Ovary (tissue), 9 donors: ENCODE measurements around the gene SBF2. TPM values are rescaled to one million over a fixed set of nuclear protein-coding genes. Genes with fewer than 3 reads are reported as not detected.

Experiments
- DNase-seq, 5 donors: peaks; one replicate each; pipeline ENCODE4 v3.0.0-alpha.2; 2019 to 2020
- H3K27ac ChIP-seq, 2 donors: fragments of 200-600 bp; one replicate each; pipeline versions ENCODE4 v1.5.1 to v1.8.0; 2019 to 2022
- H3K27me3 ChIP-seq: fragments of 200-600 bp; one replicate; pipeline ENCODE4 v1.8.0; 2022
- H3K36me3 ChIP-seq: fragments of 200-600 bp; sonication (generic); one replicate; pipeline ENCODE4 v1.5.1; 2019
- H3K4me1 ChIP-seq: one replicate; pipeline ENCODE4 v1.8.1; 2013; ENCODE audit warnings: mild to moderate bottlenecking, moderate library complexity; ENCODE audit not compliant: insufficient read depth
- H3K4me3 ChIP-seq: fragments of 200-600 bp; sonication (generic); one replicate; pipeline ENCODE4 v1.5.1; 2017
- H3K9me3 ChIP-seq, 2 donors: fragments of 200-600 bp in 1 of 2; sonication (generic) in 1 of 2; one replicate each; pipeline versions ENCODE4 v1.5.1 to v1.8.1; 2013 to 2019; ENCODE audit warnings: mild to moderate bottlenecking in 1 of 2, moderate library complexity in 1 of 2
- EP300 ChIP-seq: sonication (generic); formaldehyde crosslinking; IDR thresholded peaks from one replicate; pipeline ENCODE4 v1.6.1; 2017; ENCODE audit warnings: antibody characterized with exemption
- POLR2A ChIP-seq: fragments of 450-650 bp; IDR thresholded peaks from one replicate; pipeline ENCODE4 v1.6.1; 2017; ENCODE audit warnings: antibody characterized with exemption, mild to moderate bottlenecking, moderate library complexity
- WGBS, 3 donors: extraction: QIAGEN DNeasy Blood & Tissue Kit in 1 of 3; methylation state at CpG; one replicate each; pipeline versions ENCODE4 v1.1.5 to v1.1.7; 2013 to 2017; 5-methylcytosine and 5-hydroxymethylcytosine counted together
- intact Hi-C, 4 donors: fragments of 100-400 bp; cut with DNase I; formaldehyde crosslinking; loops; one replicate each; pipeline versions ENCODE4 v1.11.0 to v1.15.1; 2022 to 2023
- polyA plus RNA-seq, 2 donors: library from polyadenylated mRNA; stranded (reverse); fragments of 200-250 nt in 1 of 2; fragments of 350-450 nt in 1 of 2; fragmentation: Illumina TruSeq in 1 of 2; extraction: RNeasy Lipid Tissue Mini Kit (QIAGEN cat#74804) in 1 of 2; gene quantifications; one replicate each; pipeline ENCODE4 v1.2.3, GENCODE V29; 2013 to 2014
- total RNA-seq, 7 donors: library from RNA; depleted of rRNA in 2 of 7; stranded (reverse); fragments of >200 nt in 2 of 7; fragmentation: NEBNext Ultra II Directional in 3 of 7; extraction: Animal tissue kit (Norgen Biotek cat#: 25700) in 3 of 7; gene quantifications; one replicate each; pipeline versions ENCODE4 v1.1.0 to v1.2.4, GENCODE V29; 2016 to 2023
- TF ChIP-seq, protein P1 (sequence below), 3 donors: fragments of 450-650 bp in 2 of 3; fragments of 200-600 bp in 1 of 3; IDR thresholded peaks; one replicate each; pipeline versions ENCODE4 v1.5.1 to v1.8.0; 2016 to 2022; ENCODE audit warnings: antibody characterized with exemption in 3 of 3, mild to moderate bottlenecking in 1 of 3
- donor health status: DM: no; HTN: no; CAD: no; lungs with moderate emphysema.
- donor health status: DM: no; HTN: no; CAD: no.
- donor health status: Bipolar disorder and iron deficiency.
- donor health status: DM: yes; HTN: yes; CAD: no.
- donor health status: DM: no; HTN: no; CAD: no.
- donor health status: DM: yes; HTN: yes; CAD: no.

The SBF2 gene
- total and polyA plus RNA-seq, 9 donors = 27.4 to 77.5 (median 50.8) TPM

DNA sequence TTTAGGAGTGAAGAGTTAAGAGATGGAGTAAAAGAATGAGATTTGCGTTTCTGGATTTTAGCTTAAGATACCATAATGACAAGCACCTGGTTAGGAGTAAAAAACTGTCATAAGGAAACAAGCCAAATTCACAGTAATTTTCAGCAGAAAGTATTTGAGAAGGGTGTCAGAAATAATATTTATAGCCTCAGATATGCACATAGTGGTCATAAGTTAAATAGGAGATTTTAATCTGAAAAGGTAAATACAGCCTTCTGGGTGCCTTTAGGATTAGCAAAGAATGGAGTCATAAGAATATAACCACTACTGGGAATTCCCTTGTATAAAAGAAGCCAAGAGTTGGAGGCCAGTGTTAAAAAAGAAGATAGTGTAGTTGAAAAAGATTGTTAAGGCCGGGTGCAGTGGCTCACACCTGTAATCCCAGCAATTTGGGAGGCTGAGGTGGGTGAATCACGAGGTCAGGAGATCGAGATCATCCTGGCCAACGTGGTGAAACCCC lies 470.1 kb downstream of the SBF2 start:
- TF ChIP-seq, protein P1, sequence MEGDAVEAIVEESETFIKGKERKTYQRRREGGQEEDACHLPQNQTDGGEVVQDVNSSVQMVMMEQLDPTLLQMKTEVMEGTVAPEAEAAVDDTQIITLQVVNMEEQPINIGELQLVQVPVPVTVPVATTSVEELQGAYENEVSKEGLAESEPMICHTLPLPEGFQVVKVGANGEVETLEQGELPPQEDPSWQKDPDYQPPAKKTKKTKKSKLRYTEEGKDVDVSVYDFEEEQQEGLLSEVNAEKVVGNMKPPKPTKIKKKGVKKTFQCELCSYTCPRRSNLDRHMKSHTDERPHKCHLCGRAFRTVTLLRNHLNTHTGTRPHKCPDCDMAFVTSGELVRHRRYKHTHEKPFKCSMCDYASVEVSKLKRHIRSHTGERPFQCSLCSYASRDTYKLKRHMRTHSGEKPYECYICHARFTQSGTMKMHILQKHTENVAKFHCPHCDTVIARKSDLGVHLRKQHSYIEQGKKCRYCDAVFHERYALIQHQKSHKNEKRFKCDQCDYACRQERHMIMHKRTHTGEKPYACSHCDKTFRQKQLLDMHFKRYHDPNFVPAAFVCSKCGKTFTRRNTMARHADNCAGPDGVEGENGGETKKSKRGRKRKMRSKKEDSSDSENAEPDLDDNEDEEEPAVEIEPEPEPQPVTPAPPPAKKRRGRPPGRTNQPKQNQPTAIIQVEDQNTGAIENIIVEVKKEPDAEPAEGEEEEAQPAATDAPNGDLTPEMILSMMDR (IDR thresholded peaks at IDR 0.05) = no peak
- no peak for TF ChIP-seq EP300
- intact Hi-C loops = no loop called here
- no peaks in the 10 kb centered on the region for H3K27me3 ChIP-seq
- H3K36me3 ChIP-seq = no peaks in the 10 kb centered on the region
- 87 to 92% (median 88%) methylated on average over 5 of the region's 5 CpGs for WGBS, 3 donors
- H3K27ac ChIP-seq = no peak overlapping the region
- DNase-seq = no peak
- H3K4me1 ChIP-seq = no peaks in the 10 kb centered on the region
- no peak overlapping the region for H3K4me3 ChIP-seq
- no peaks in the 10 kb centered on the region for H3K9me3 ChIP-seq

DNA sequence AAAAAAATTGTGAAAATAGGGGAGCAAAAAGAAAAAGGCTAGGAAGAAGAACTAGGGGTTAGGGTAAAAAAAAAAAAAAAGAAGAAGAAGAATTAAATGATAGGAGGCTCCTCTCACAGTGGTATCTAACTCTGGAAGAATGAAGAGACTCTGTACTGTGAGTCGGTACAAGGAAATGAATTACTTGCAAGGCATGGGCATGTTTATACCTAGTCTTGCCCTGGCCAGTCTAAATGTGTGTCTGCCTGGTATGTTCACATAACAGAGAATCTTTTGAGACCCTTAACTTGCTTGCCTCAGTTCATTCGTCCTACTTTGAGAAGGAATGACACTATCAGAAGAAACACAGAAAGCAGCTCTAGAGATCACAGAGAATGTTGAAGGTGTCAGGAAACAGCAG lies 470.6 kb downstream of the SBF2 start:
- TF ChIP-seq, protein P1 (IDR thresholded peaks at IDR 0.05) = no peak
- no peak for TF ChIP-seq EP300
- no peak for TF ChIP-seq POLR2A
- no peak overlapping the region for H3K4me3 ChIP-seq
- H3K9me3 ChIP-seq = no peaks in the 10 kb centered on the region
- H3K27ac ChIP-seq = no peak overlapping the region
- WGBS, 3 donors = 88 to 93% (median 92%) methylated on average over 2 of the region's 2 CpGs
- H3K36me3 ChIP-seq = no peaks in the 10 kb centered on the region
- no peaks in the 10 kb centered on the region for H3K4me1 ChIP-seq
- DNase-seq = no peak
- H3K27me3 ChIP-seq = no peaks in the 10 kb centered on the region
- intact Hi-C loops = no loop called here

DNA sequence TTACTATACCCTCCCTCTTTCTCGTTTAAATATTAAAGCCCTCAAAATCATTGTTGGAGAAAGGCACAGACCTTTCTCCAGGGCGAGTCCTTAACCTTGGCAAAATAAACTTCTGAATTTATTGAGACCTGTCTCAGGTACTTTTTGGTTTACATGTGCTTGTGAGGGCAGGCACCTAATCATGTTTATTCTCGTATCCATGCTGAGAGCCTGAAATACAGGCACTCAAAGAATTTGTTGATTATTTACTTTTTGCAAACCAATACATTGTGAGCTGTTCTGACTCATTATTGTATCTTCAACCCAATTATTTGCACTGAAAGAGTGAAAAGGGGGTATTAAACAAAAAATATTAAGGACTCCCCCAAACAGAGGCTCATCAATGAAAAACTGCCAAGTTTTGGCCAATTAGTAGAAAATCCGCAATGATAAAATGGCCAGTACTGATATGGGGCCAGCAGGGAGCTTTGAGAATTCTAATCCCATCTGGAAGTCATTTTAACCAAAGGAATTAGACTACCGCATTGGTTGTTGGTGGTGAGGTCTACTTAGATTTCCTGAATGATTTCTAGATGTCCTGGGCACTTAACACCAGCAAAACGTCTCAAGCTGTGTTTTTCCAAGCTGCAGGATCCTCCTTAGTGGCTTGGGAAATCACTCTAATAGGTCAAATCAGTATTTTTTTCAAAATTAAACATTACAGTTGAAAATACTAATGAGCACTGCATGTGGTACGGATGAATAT lies 472.8 kb downstream of the SBF2 start:
- intact Hi-C loops = no loop called here
- Histone ChIP-seq H3K9me3 (no peaks in the 10 kb centered on the region), H3K27me3 (no peaks in the 10 kb centered on the region), H3K4me1 (no peaks in the 10 kb centered on the region), H3K27ac (no peak overlapping the region), H3K36me3 (no peaks in the 10 kb centered on the region), H3K4me3 (no peak overlapping the region)
- no peak for DNase-seq
- WGBS, 3 donors = 62 to 72% (median 71%) methylated on average over 7 of the region's 7 CpGs
- no peak for TF ChIP-seq EP300
- TF ChIP-seq, protein P1 (IDR thresholded peaks at IDR 0.05) = no peak
- no peak for TF ChIP-seq POLR2A

DNA sequence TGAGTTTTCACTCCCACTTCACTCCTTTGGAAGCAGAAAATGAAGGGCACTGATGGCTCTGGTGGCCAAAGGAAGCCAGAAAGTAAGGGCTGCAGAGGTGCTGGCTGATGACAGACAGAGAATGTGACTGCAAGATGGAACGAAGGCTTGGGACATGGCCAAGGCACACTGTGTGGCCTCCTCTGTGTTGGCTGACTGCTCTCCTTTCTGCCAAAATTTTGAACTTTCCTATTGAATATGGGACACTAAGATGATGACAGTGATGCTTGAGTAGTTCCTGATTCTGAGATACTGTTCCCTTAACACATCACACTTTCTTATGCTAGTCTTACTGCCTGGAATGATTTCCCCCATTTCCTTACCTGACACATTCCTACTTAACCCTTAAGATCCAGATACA lies 473.8 kb downstream of the SBF2 start:
- no peak overlapping the region for H3K27ac ChIP-seq

More for the DNA sequence above, 473.8 kb downstream of the SBF2 start:
- no peak for DNase-seq
- Histone ChIP-seq H3K4me3 (no peak overlapping the region), H3K36me3 (no peaks in the 10 kb centered on the region), H3K27me3 (no peaks in the 10 kb centered on the region), H3K4me1 (no peaks in the 10 kb centered on the region), H3K9me3 (no peaks in the 10 kb centered on the region)
- TF ChIP-seq, protein P1 (IDR thresholded peaks at IDR 0.05) = no peak
- TF ChIP-seq POLR2A (no peak), EP300 (no peak)
- WGBS, 3 donors = 43 to 62% (median 46%) methylated on average over 1 of the region's 1 CpG
- intact Hi-C loops = no loop called here
